Gastrocnemius medialis (tissue), 4 donors: Measurements from ENCODE around the gene KCNQ2. TPM values are rescaled to one million over a fixed set of nuclear protein-coding genes. Genes with fewer than 3 reads are reported as not detected.

Experiments used
- ATAC-seq, 2 donors: fragments of 150-250 bp; one replicate each; pipeline ENCODE4 v1.9.1; 2016
- DNase-seq, 2 donors: peaks; one replicate each; pipeline ENCODE4 v3.0.0-alpha.2; 2019
- H3K27ac ChIP-seq, 4 donors: fragments of 200-600 bp; sonication (generic); 1 replicate in 1 of 4; 2 replicates in 3 of 4; pipeline ENCODE4 v1.5.1; 2016 to 2018; ENCODE audit warnings: mild to moderate bottlenecking in 2 of 4, moderate library complexity in 1 of 4
- H3K27me3 ChIP-seq, 3 donors: fragments of 200-600 bp; sonication (generic) in 2 of 3; 1 replicate in 1 of 3; 2 replicates in 2 of 3; pipeline versions ENCODE4 v1.5.1 to v1.6.0; 2016 to 2019; ENCODE audit warnings: mild to moderate bottlenecking in 1 of 3, moderate library complexity in 1 of 3
- H3K36me3 ChIP-seq, 2 donors: fragments of 200-600 bp; sonication (generic) in 1 of 2; one replicate each; pipeline ENCODE4 v1.5.1; 2017 to 2018
- H3K4me1 ChIP-seq, 2 donors: fragments of 200-600 bp; sonication (generic) in 1 of 2; one replicate each; pipeline ENCODE4 v1.5.1; 2016 to 2017; ENCODE audit warnings: mild to moderate bottlenecking in 2 of 2
- H3K4me3 ChIP-seq, 4 donors: fragments of 200-600 bp; sonication (generic) in 3 of 4; 1 replicate in 1 of 4; 2 replicates in 3 of 4; pipeline ENCODE4 v1.5.1; 2016 to 2019; ENCODE audit warnings: mild to moderate bottlenecking in 2 of 4
- H3K9me3 ChIP-seq, 3 donors: fragments of 200-600 bp; sonication (generic) in 2 of 3; 1 replicate in 1 of 3; 2 replicates in 2 of 3; pipeline ENCODE4 v1.5.1; 2016 to 2019
- CTCF ChIP-seq, 5 experiments: fragments of 450-650 bp in 3 of 5; fragments of 200-600 bp in 2 of 5; sonication (generic) in 2 of 5; IDR thresholded peaks in 4 of 5; conservative IDR thresholded peaks in 1 of 5; 1 replicate in 4 of 5; 2 replicates in 1 of 5; pipeline ENCODE4 v1.5.1; 2016 to 2019; ENCODE audit warnings: antibody characterized with exemption in 5 of 5, mild to moderate bottlenecking in 3 of 5, moderate library complexity in 3 of 5
- POLR2A ChIP-seq, 2 donors: fragments of 450-650 bp; IDR thresholded peaks; one replicate each; pipeline ENCODE4 v1.6.1; 2017; ENCODE audit warnings: antibody characterized with exemption in 2 of 2, mild to moderate bottlenecking in 2 of 2, moderate library complexity in 2 of 2
- in situ Hi-C, 4 donors: fragments of 200-750 bp; cut with MboI; loops; one replicate each; pipeline versions ENCODE4 v1.15.0 to v1.8.0; 2017; ENCODE audit warnings: low sequenced_read_pairs in 4 of 4
- intact Hi-C: fragments of 100-400 bp; cut with DNase I; formaldehyde crosslinking; loops from one replicate; pipeline ENCODE4 v1.15.1; 2023; ENCODE audit warnings: low total_unique reads
- total RNA-seq, 4 donors: library from RNA; depleted of rRNA; stranded (reverse); fragments of >200 nt; gene quantifications; one replicate each; pipeline versions ENCODE4 v1.1.0 to v1.2.3, GENCODE V29; 2016

KCNQ2 gene
- total RNA-seq, 4 donors from 2014 or later, result not detected

- Histone ChIP-seq H3K4me3 (no peak overlapping the region), H3K4me1 (no peaks in the 10 kb centered on the region), H3K27me3 (peaks cover 14 to 34% (median 20%) of the 10 kb centered on the region in 3 donors), H3K36me3 (no peaks in the 10 kb centered on the region), H3K9me3 (peaks cover 0 to 2% (median 0%) of the 10 kb centered on the region in 3 donors), H3K27ac (no peak overlapping the region)
- ATAC-seq, result no peak
- intact Hi-C loops (no loop called here), in situ Hi-C loops (no loop called here)
- no peak for DNase-seq
- no peak for TF ChIP-seq CTCF (IDR thresholded peaks at IDR 0.05 in 4 of 5, conservative IDR thresholded peaks at IDR 0.05 in 1 of 5)
- no peak for TF ChIP-seq POLR2A (IDR thresholded peaks at IDR 0.05)
These were observed 86.6 kb downstream of the KCNQ2 start for GRCh38 chr20:63385819-63386218.

GRCh38 chr20:63384336-63384735 lies 88.1 kb downstream of the KCNQ2 start:
- DNase-seq (no peak), ATAC-seq (no peak)
- H3K27me3 ChIP-seq, result peaks cover 14 to 37% (median 23%) of the 10 kb centered on the region in 3 donors
- intact Hi-C loops (no loop called here), in situ Hi-C loops (no loop called here)
- H3K4me3 ChIP-seq, result no peak overlapping the region
- no peak for TF ChIP-seq CTCF (IDR thresholded peaks at IDR 0.05 in 4 of 5, conservative IDR thresholded peaks at IDR 0.05 in 1 of 5)
- TF ChIP-seq POLR2A (IDR thresholded peaks at IDR 0.05), result no peak
- no peak overlapping the region for H3K27ac ChIP-seq
- peaks cover 0 to 2% (median 0%) of the 10 kb centered on the region in 3 donors for H3K9me3 ChIP-seq
- H3K4me1 ChIP-seq, result no peaks in the 10 kb centered on the region
- H3K36me3 ChIP-seq, result no peaks in the 10 kb centered on the region

DNA sequence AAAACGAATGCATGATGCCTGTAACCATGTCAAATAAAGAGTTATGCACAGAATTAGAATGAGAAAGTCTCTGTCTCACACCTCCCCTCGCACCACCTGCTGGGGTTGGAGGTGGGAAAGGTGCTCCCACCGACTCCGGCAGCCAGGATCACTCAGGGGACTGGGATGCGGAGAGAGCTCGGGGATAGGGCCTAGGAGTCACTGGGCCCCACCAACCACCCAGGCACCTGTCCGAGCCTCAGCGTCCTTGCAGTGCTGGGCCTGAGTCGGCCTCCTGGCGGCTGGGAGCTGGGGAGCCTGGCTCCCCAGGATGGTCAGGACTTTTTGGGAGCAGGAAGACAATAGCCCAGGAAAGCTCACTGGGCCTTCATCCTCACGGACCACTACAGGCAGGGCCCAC lies 88.9 kb downstream of the KCNQ2 start:
- intact Hi-C loops (no loop called here), in situ Hi-C loops (no loop called here)
- no peaks in the 10 kb centered on the region for H3K36me3 ChIP-seq
- DNase-seq, result no peak
- no peaks in the 10 kb centered on the region for H3K4me1 ChIP-seq
- peaks cover 18 to 42% (median 23%) of the 10 kb centered on the region in 3 donors for H3K27me3 ChIP-seq
- peaks cover 0 to 2% (median 0%) of the 10 kb centered on the region in 3 donors for H3K9me3 ChIP-seq
- TF ChIP-seq POLR2A (IDR thresholded peaks at IDR 0.05) (no peak), CTCF (IDR thresholded peaks at IDR 0.05 in 4 of 5, conservative IDR thresholded peaks at IDR 0.05 in 1 of 5) (no peak)
- ATAC-seq, result no peak
- H3K27ac ChIP-seq, result no peak overlapping the region
- no peak overlapping the region for H3K4me3 ChIP-seq

GRCh38 chr20:63382551-63383300 lies 89.7 kb downstream of the KCNQ2 start:
- no peaks in the 10 kb centered on the region for H3K36me3 ChIP-seq
- no peak overlapping the region for H3K4me3 ChIP-seq
- TF ChIP-seq CTCF (IDR thresholded peaks at IDR 0.05 in 4 of 5, conservative IDR thresholded peaks at IDR 0.05 in 1 of 5) (no peak), POLR2A (IDR thresholded peaks at IDR 0.05) (no peak)
- H3K27ac ChIP-seq, result no peak overlapping the region
- in situ Hi-C loops (no loop called here), intact Hi-C loops (no loop called here)
- no peak for ATAC-seq
- no peaks in the 10 kb centered on the region for H3K4me1 ChIP-seq
- H3K27me3 ChIP-seq, result peaks cover 22 to 44% (median 25%) of the 10 kb centered on the region in 3 donors
- H3K9me3 ChIP-seq, result peaks cover 0 to 2% (median 0%) of the 10 kb centered on the region in 3 donors
- no peak for DNase-seq
